ENCODE results near the gene TRABD.
"Not testable (repeated sequence)": the region's sequence is repeated elsewhere in the genome, so short reads cannot be mapped to it uniquely, and the experiment has no call there.

Gene TRABD

GRCh38 chr22:50185375-50186087, at the start of gene TRABD:
Gene TRABD (plus strand): TSS chr22:50185913. CDS start chr22:50193061, 7,148 bp downstream.
- DNase-seq: peak in 54 of 56 donors; percentile 38 to 95 (median 78)

- DNase-seq: no peak
These were observed 49.1 kb upstream of the TRABD start for GRCh38 chr22:50136581-50137015.

- not testable (repeated sequence) for DNase-seq
These were observed 48.4 kb upstream of the TRABD start for GRCh38 chr22:50137277-50137676.

GRCh38 chr22:50138041-50138440, 47.7 kb upstream of the TRABD start:
- no peak for DNase-seq

GRCh38 chr22:50138988-50139387, 46.7 kb upstream of the TRABD start:
- DNase-seq: no peak

- DNase-seq: no peak
These were observed 45.8 kb upstream of the TRABD start for GRCh38 chr22:50139843-50140415.

GRCh38 chr22:50140615-50141014, 45.1 kb upstream of the TRABD start:
- no peak for DNase-seq

GRCh38 chr22:50141462-50141861, 44.3 kb upstream of the TRABD start:
- no peak for DNase-seq

- no peak for DNase-seq
These were observed 43.8 kb upstream of the TRABD start for GRCh38 chr22:50141891-50142363.

GRCh38 chr22:50143096-50143495, 42.6 kb upstream of the TRABD start:
- DNase-seq: no peak

GRCh38 chr22:50144005-50144614, 41.6 kb upstream of the TRABD start:
- DNase-seq: no peak

GRCh38 chr22:50145721-50146438, 39.8 kb upstream of the TRABD start:
- no peak for DNase-seq

GRCh38 chr22:50146439-50147238, 39.1 kb upstream of the TRABD start:
- peak in 45 of 56 donors; percentile 16 to 82 (median 50) for DNase-seq

- DNase-seq: not testable (repeated sequence)
These were observed 38.2 kb upstream of the TRABD start for GRCh38 chr22:50147258-50148165.

GRCh38 chr22:50148166-50148500, 37.6 kb upstream of the TRABD start:
- no peak for DNase-seq

- DNase-seq: peak in 8 of 56 donors; percentile 10 to 57 (median 36)
These were observed 36.6 kb upstream of the TRABD start for GRCh38 chr22:50148991-50149721.

- DNase-seq: no peak
These were observed 35.3 kb upstream of the TRABD start for GRCh38 chr22:50150161-50151129.
